ENCODE results near the gene TSPAN1. TPM values are rescaled to one million over a fixed set of nuclear protein-coding genes. Genes with fewer than 3 reads are reported as not detected.

Gene TSPAN1
- total RNA-seq, 1 experiment from 2014 or later = 134 TPM

DNA sequence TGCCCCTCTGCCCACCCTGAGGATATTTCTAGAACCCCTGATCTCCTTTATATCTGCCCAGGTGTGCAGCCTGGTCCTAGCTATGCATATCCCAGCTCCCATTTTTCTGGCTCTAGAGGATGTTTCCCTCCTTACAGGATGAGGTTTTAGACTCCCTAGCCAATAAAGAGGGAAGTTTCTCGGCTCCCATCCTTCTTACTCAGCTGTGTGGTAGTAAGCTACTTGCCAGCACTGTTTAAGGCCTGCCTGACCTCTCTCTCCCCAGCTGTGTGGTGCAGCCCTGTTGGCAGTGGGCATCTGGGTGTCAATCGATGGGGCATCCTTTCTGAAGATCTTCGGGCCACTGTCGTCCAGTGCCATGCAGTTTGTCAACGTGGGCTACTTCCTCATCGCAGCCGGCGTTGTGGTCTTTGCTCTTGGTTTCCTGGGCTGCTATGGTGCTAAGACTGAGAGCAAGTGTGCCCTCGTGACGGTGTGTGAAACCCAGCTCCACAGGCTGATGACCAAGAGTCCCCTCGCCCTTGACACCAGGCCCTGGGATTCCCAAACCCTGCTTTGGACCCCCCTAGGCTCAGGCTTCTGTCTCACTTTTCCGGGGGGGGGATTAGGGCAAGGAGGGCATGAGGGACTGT is 9.2 kb downstream of the TSPAN1 start:
- H4K20me1 ChIP-seq (ENCODE audit: insufficient read depth) = no peaks in the 10 kb centered on the region; the same call in 1 of the 2 replicates
- no peaks in the 10 kb centered on the region for H3K9me3 ChIP-seq (ENCODE audit: insufficient read depth, low read depth)
- TF ChIP-seq, protein P1, sequence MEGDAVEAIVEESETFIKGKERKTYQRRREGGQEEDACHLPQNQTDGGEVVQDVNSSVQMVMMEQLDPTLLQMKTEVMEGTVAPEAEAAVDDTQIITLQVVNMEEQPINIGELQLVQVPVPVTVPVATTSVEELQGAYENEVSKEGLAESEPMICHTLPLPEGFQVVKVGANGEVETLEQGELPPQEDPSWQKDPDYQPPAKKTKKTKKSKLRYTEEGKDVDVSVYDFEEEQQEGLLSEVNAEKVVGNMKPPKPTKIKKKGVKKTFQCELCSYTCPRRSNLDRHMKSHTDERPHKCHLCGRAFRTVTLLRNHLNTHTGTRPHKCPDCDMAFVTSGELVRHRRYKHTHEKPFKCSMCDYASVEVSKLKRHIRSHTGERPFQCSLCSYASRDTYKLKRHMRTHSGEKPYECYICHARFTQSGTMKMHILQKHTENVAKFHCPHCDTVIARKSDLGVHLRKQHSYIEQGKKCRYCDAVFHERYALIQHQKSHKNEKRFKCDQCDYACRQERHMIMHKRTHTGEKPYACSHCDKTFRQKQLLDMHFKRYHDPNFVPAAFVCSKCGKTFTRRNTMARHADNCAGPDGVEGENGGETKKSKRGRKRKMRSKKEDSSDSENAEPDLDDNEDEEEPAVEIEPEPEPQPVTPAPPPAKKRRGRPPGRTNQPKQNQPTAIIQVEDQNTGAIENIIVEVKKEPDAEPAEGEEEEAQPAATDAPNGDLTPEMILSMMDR (conservative IDR thresholded peaks at IDR 0.05) = no peak
- TF ChIP-seq EZH2 (IDR thresholded peaks at IDR 0.05; ENCODE audit: low read depth) = no peak
- peak overlapping the region; percentile 45 for H3K4me3 ChIP-seq
- H3K79me2 ChIP-seq (ENCODE audit: low read depth) = peaks cover 59% of the 10 kb centered on the region
- H3K9me2 ChIP-seq (ENCODE audit: insufficient read depth) = no peaks in the 10 kb centered on the region
- no peak overlapping the region for H2AFZ ChIP-seq
- CTCF ChIA-PET = interaction anchor here (0.6 to 4.4 kb wide), 3 partner anchors 40 to 63 kb away, joined by 4 to 58 read pairs (median 7); no protein-coding TSS in a partner anchor
- no peaks in the 10 kb centered on the region for H3K27me3 ChIP-seq (ENCODE audit: insufficient read depth, low read depth)
- intact Hi-C loops (cut with micrococcal nuclease; ENCODE audit: unreplicated experiment) = loop anchor here (1.0 to 10.0 kb wide), 7 partner anchors 14 to 1169 kb away; partner anchors contain the start of genes HECTD3, HPDL, MAST2 and POMGNT1
- peak overlapping the region; percentile 97 for H3K4me2 ChIP-seq
- H3F3A ChIP-seq (ENCODE audit: insufficient read depth, low read depth) = peaks cover 84% of the 10 kb centered on the region
- BruUV-seq (replicated peaks) = no TSS peak
- peak overlapping the region; percentile 91 for H3K27ac ChIP-seq
- POLR2A ChIA-PET (ENCODE audit: unreplicated experiment) = interaction anchor here (0.5 to 1.6 kb wide), 7 partner anchors 11 to 848 kb away, joined by 3 to 7 read pairs (median 6); partner anchors contain the start of gene RAD54L
- H3K36me3 ChIP-seq (ENCODE audit: low read depth) = peaks cover 45% of the 10 kb centered on the region
- peaks cover 68% of the 10 kb centered on the region for H3K4me1 ChIP-seq (replicated peaks; ENCODE audit: insufficient read depth)
- no peak for DNase-seq

GRCh38 chr1:46184920-46185658 is 10.2 kb downstream of the TSPAN1 start:
- no TSS peak for BruUV-seq (replicated peaks)

DNA sequence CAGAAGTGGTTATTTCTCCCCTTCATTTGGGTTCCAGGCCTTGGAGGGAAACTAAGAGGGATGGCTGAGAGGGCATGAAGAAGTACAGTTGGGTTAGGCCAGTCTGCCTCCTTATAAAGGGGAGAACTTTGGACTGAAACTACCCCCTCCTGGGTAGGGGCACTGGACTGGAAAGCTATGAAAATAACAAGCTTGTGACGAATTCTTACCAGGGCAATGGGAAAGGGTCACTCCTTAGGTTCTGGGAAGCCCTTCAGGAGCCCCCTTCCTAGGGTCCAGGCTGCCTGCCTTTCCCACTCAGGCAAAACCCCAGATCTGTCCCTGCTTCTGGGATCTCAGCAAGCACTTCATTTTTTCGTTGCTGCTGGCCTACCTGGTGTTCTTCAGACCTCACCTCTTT is 11.2 kb downstream of the TSPAN1 start:
- peaks cover 51% of the 10 kb centered on the region for H3K79me2 ChIP-seq (ENCODE audit: low read depth)
- peaks cover 52% of the 10 kb centered on the region for H3K36me3 ChIP-seq (ENCODE audit: low read depth)
- H3K27me3 ChIP-seq (ENCODE audit: insufficient read depth, low read depth) = no peaks in the 10 kb centered on the region
- TF ChIP-seq EZH2 (IDR thresholded peaks at IDR 0.05; ENCODE audit: low read depth) = no peak
- TF ChIP-seq, protein P1 (conservative IDR thresholded peaks at IDR 0.05) = no peak
- no TSS peak for BruUV-seq (replicated peaks)
- H4K20me1 ChIP-seq (ENCODE audit: insufficient read depth) = peaks cover 3% of the 10 kb centered on the region; the same call in 1 of the 2 replicates
- no peak overlapping the region for H3K4me3 ChIP-seq
- no peak overlapping the region for H2AFZ ChIP-seq
- DNase-seq = no peak
- no peak overlapping the region for H3K4me2 ChIP-seq
- H3K4me1 ChIP-seq (replicated peaks; ENCODE audit: insufficient read depth) = peaks cover 59% of the 10 kb centered on the region
- POLR2A ChIA-PET (ENCODE audit: unreplicated experiment) = no interaction called here
- H3K9me2 ChIP-seq (ENCODE audit: insufficient read depth) = no peaks in the 10 kb centered on the region
- peak overlapping the region; percentile 91; the same call in 1 of the 2 replicates for H3K27ac ChIP-seq
- CTCF ChIA-PET = interaction anchor here (0.7 kb wide), 1 partner anchor 156 kb away, joined by 16 read pairs; no protein-coding TSS in a partner anchor
- no peaks in the 10 kb centered on the region for H3K9me3 ChIP-seq (ENCODE audit: insufficient read depth, low read depth)
- intact Hi-C loops (cut with micrococcal nuclease; ENCODE audit: unreplicated experiment) = loop anchor here (10.0 kb wide), 1 partner anchor 1171 kb away; the partner anchor contains the start of genes HECTD3 and UROD
- peaks cover 90% of the 10 kb centered on the region for H3F3A ChIP-seq (ENCODE audit: insufficient read depth, low read depth)

More at GRCh38 chr1:46184920-46185658, 10.2 kb downstream of the TSPAN1 start:
- no peak for TF ChIP-seq EZH2 (IDR thresholded peaks at IDR 0.05; ENCODE audit: low read depth)
- TF ChIP-seq, protein P1 (conservative IDR thresholded peaks at IDR 0.05) = no peak
- ChIA-PET POLR2A (ENCODE audit: unreplicated experiment) (no interaction called here), CTCF (interaction anchor here (0.6 kb wide), 1 partner anchor 62 kb away, joined by 4 read pairs; no protein-coding TSS in a partner anchor)
- Histone ChIP-seq H3K9me3 (ENCODE audit: insufficient read depth, low read depth) (no peaks in the 10 kb centered on the region), H3K9me2 (ENCODE audit: insufficient read depth) (no peaks in the 10 kb centered on the region), H2AFZ (no peak overlapping the region), H3K36me3 (ENCODE audit: low read depth) (peaks cover 52% of the 10 kb centered on the region), H3K4me1 (replicated peaks; ENCODE audit: insufficient read depth) (peaks cover 60% of the 10 kb centered on the region), H3K27ac (peak overlapping the region; percentile 91), H3K79me2 (ENCODE audit: low read depth) (peaks cover 59% of the 10 kb centered on the region), H3K27me3 (ENCODE audit: insufficient read depth, low read depth) (no peaks in the 10 kb centered on the region), H4K20me1 (ENCODE audit: insufficient read depth) (no peaks in the 10 kb centered on the region; the same call in 1 of the 2 replicates), H3K4me3 (peak overlapping the region; percentile 45), H3K4me2 (peak overlapping the region; percentile 97), H3F3A (ENCODE audit: insufficient read depth, low read depth) (peaks cover 88% of the 10 kb centered on the region)
- intact Hi-C loops (cut with micrococcal nuclease; ENCODE audit: unreplicated experiment) = loop anchor here (5.0 to 10.0 kb wide), 3 partner anchors 383 to 1170 kb away; partner anchors contain the start of genes HECTD3, HPDL, MAST2 and UROD
- DNase-seq = no peak
